ENCODE measurements around the gene TAPBP.
"Not testable (repeated sequence)": the region's sequence is repeated elsewhere in the genome, so short reads cannot be mapped to it uniquely, and the experiment has no call there.

Gene TAPBP

GRCh38 chr6:33313709-33314514, at the start of gene TAPBP:
Gene TAPBP, minus strand, starts transcription at chr6:33314078. Its CDS starts 37 bp downstream, at chr6:33314041.
- peak; percentile 74 for DNase-seq (ENCODE audit: low read depth in 2 of 2)

- not testable (repeated sequence) for DNase-seq (ENCODE audit: low read depth in 2 of 2)
Observed at GRCh38 chr6:33363486-33363885, 49.6 kb upstream of the TAPBP start.

GRCh38 chr6:33359331-33359730, 45.5 kb upstream of the TAPBP start:
- no peak for DNase-seq (ENCODE audit: low read depth in 2 of 2)

GRCh38 chr6:33357160-33357871, 43.4 kb upstream of the TAPBP start:
- not testable (repeated sequence) for DNase-seq (ENCODE audit: low read depth in 2 of 2)

- no peak for DNase-seq (ENCODE audit: low read depth in 2 of 2)
Observed at GRCh38 chr6:33356295-33356694, 42.4 kb upstream of the TAPBP start.

- DNase-seq (ENCODE audit: low read depth in 2 of 2) = not testable (repeated sequence)
Observed at GRCh38 chr6:33355860-33356259, 42.0 kb upstream of the TAPBP start.

- no peak for DNase-seq (ENCODE audit: low read depth in 2 of 2)
Observed at GRCh38 chr6:33347816-33348215, 33.9 kb upstream of the TAPBP start.

GRCh38 chr6:33346972-33347371, 33.1 kb upstream of the TAPBP start:
- DNase-seq (ENCODE audit: low read depth in 2 of 2) = not testable (repeated sequence)

GRCh38 chr6:33344701-33345697, 31.1 kb upstream of the TAPBP start:
- DNase-seq (ENCODE audit: low read depth in 2 of 2) = peak; percentile 32 to 56

- peak in 1 of 2 donors; percentile 41 for DNase-seq (ENCODE audit: low read depth in 2 of 2)
Observed at GRCh38 chr6:33343953-33344611, 30.2 kb upstream of the TAPBP start.

- DNase-seq (ENCODE audit: low read depth in 2 of 2) = not testable (repeated sequence)
Observed at GRCh38 chr6:33343606-33343952, 29.7 kb upstream of the TAPBP start.

- no peak for DNase-seq (ENCODE audit: low read depth in 2 of 2)
Observed at GRCh38 chr6:33339193-33339592, 25.3 kb upstream of the TAPBP start.

GRCh38 chr6:33336495-33336894, 22.6 kb upstream of the TAPBP start:
- no peak for DNase-seq (ENCODE audit: low read depth in 2 of 2)

- no peak for DNase-seq (ENCODE audit: low read depth in 2 of 2)
Observed at GRCh38 chr6:33335916-33336315, 22.0 kb upstream of the TAPBP start.

GRCh38 chr6:33333666-33334065, 19.8 kb upstream of the TAPBP start:
- DNase-seq (ENCODE audit: low read depth in 2 of 2) = no peak

GRCh38 chr6:33330736-33331135, 16.9 kb upstream of the TAPBP start:
- no peak for DNase-seq (ENCODE audit: low read depth in 2 of 2)

GRCh38 chr6:33329058-33329457, 15.2 kb upstream of the TAPBP start:
- DNase-seq (ENCODE audit: low read depth in 2 of 2) = no peak

GRCh38 chr6:33324125-33324524, 10.2 kb upstream of the TAPBP start:
- no peak for DNase-seq (ENCODE audit: low read depth in 2 of 2)

- no peak for DNase-seq (ENCODE audit: low read depth in 2 of 2)
Observed at GRCh38 chr6:33323623-33323948, 9.7 kb upstream of the TAPBP start.

GRCh38 chr6:33321227-33321626, 7.3 kb upstream of the TAPBP start:
- DNase-seq (ENCODE audit: low read depth in 2 of 2) = no peak

All from stimulated activated CD4-positive, alpha-beta T cell treated with anti-CD3 and anti-CD28 coated beads, Interleukin-1b, Interleukin-23, amount 100 ng/mL, for 4 hours (primary cell).